MM.1S (cell line): ENCODE measurements around the gene HYAL1.

Experiments
- CTCF ChIP-seq: fragments of 300-600 bp; sonication (generic); IDR thresholded peaks from 2 replicates; pipeline ENCODE4 v1.5.1; 2016; ENCODE audit warnings: antibody characterized with exemption, low read length, mixed read lengths
- EZH2 ChIP-seq: fragments of 300-600 bp; sonication (generic); optimal IDR thresholded peaks from 2 replicates; pipeline ENCODE3; 2017; ENCODE audit warnings: low read depth, mild to moderate bottlenecking, antibody characterized with exemption, low read length, mixed read lengths

GRCh38 chr3:50323092-50323600, 19.8 kb upstream of the HYAL1 start:
- TF ChIP-seq CTCF: no peak
- TF ChIP-seq EZH2: no peak
